HFFc6 (cell line): ENCODE measurements around the gene ZNF428. TPM values are rescaled to one million over a fixed set of nuclear protein-coding genes. Genes with fewer than 3 reads are reported as not detected.

Experiments used
- DNase-seq: peaks from one replicate; pipeline ENCODE4 v3.0.0-alpha.2; 2018
- H3K27ac Mint-ChIP-seq: 2 replicates; pipeline ENCODE4 v1.8.0; 2020; ENCODE audit warnings: mild to moderate bottlenecking, mixed read lengths
- H3K27me3 Mint-ChIP-seq: 2 replicates; pipeline ENCODE4 v1.8.0; 2021; ENCODE audit warnings: mild to moderate bottlenecking, moderate library complexity, mixed read lengths; ENCODE audit not compliant: insufficient read depth
- H3K36me3 Mint-ChIP-seq: 2 replicates; pipeline ENCODE4 v1.8.0; 2021; ENCODE audit warnings: low read depth, mixed read lengths
- H3K4me1 Mint-ChIP-seq: 2 replicates; pipeline ENCODE4 v1.8.0; 2020; ENCODE audit warnings: low read depth, mixed read lengths
- H3K4me3 Mint-ChIP-seq: 2 replicates; pipeline ENCODE4 v1.8.0; 2020; ENCODE audit warnings: mild to moderate bottlenecking, moderate library complexity, mixed read lengths
- H3K9me3 Mint-ChIP-seq: 2 replicates; pipeline ENCODE4 v1.8.0; 2020; ENCODE audit warnings: mild to moderate bottlenecking, mixed read lengths
- total RNA-seq, 6 experiments: library from RNA; stranded (reverse); fragmentation: NEBNext Ultra II Directional; extraction: Animal tissue kit (Norgen Biotek cat#: 25700); gene quantifications; 2 replicates in 1 of 6; 3 replicates in 5 of 6; pipeline ENCODE4 v1.2.3, GENCODE V29; 2021
- TF ChIP-seq, protein P1 (sequence below): fragments of 200-600 bp; sonication (generic); IDR thresholded peaks from 2 replicates; pipeline ENCODE4 v1.5.0; 2021; ENCODE audit warnings: antibody characterized with exemption, mild to moderate bottlenecking

Gene ZNF428
- total RNA-seq, 6 experiments from 2014 or later: 32.2 to 42.2 (median 37.3) TPM

DNA sequence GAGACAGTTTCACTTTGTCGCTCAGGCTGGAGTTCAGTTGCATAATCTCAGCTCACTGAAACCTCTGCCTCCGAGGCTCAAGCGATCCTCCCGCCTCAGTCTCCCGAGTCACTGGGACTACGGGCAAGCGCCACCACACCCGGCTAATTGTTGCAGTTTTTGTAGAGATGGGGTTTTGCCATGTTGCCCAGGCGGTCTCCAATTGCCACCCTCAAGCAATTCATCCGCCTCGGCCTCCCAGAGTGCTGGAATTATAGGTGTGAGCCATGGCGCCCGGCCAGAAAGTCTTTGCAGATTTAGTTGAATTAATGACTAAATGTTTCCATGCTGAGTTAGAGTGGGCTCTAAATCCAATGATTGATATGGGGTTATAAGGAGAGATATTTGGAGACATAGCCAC, 24.8 kb upstream of the ZNF428 start:
- H3K27ac Mint-ChIP-seq: no peak overlapping the region
- H3K27me3 Mint-ChIP-seq: peaks cover 11% of the 10 kb centered on the region
- no peak overlapping the region for H3K4me3 Mint-ChIP-seq

DNA sequence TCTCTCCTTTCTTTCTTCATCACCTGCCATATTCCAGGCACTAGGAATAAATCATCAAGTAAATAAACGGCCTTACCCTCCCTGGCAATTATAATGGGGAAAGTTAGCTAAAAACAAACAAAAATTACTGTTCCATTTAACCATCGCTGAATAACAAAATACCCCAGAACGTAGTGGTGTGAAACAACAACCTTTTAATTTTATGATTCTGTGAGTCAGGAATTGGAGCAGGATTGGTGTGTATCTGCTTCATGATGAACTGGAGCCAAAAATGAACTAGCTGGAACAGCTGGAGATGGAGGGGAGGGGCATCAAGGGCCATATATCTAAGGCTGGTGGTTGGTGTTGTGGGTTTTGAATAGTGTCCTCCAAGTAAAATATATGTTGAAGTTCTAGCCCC, 23.9 kb upstream of the ZNF428 start:
- H3K9me3 Mint-ChIP-seq: no peaks in the 10 kb centered on the region
- no peak overlapping the region for H3K27ac Mint-ChIP-seq
- peaks cover 19% of the 10 kb centered on the region for H3K27me3 Mint-ChIP-seq
- H3K36me3 Mint-ChIP-seq: peaks cover 24% of the 10 kb centered on the region
- H3K4me3 Mint-ChIP-seq: no peak overlapping the region
- TF ChIP-seq, protein P1, sequence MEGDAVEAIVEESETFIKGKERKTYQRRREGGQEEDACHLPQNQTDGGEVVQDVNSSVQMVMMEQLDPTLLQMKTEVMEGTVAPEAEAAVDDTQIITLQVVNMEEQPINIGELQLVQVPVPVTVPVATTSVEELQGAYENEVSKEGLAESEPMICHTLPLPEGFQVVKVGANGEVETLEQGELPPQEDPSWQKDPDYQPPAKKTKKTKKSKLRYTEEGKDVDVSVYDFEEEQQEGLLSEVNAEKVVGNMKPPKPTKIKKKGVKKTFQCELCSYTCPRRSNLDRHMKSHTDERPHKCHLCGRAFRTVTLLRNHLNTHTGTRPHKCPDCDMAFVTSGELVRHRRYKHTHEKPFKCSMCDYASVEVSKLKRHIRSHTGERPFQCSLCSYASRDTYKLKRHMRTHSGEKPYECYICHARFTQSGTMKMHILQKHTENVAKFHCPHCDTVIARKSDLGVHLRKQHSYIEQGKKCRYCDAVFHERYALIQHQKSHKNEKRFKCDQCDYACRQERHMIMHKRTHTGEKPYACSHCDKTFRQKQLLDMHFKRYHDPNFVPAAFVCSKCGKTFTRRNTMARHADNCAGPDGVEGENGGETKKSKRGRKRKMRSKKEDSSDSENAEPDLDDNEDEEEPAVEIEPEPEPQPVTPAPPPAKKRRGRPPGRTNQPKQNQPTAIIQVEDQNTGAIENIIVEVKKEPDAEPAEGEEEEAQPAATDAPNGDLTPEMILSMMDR: no peak
- no peaks in the 10 kb centered on the region for H3K4me1 Mint-ChIP-seq
- DNase-seq: no peak

More for the DNA sequence above, 24.8 kb upstream of the ZNF428 start:
- TF ChIP-seq, protein P1: no peak
- H3K36me3 Mint-ChIP-seq: peaks cover 29% of the 10 kb centered on the region
- no peaks in the 10 kb centered on the region for H3K4me1 Mint-ChIP-seq
- no peak for DNase-seq
- H3K9me3 Mint-ChIP-seq: no peaks in the 10 kb centered on the region

DNA sequence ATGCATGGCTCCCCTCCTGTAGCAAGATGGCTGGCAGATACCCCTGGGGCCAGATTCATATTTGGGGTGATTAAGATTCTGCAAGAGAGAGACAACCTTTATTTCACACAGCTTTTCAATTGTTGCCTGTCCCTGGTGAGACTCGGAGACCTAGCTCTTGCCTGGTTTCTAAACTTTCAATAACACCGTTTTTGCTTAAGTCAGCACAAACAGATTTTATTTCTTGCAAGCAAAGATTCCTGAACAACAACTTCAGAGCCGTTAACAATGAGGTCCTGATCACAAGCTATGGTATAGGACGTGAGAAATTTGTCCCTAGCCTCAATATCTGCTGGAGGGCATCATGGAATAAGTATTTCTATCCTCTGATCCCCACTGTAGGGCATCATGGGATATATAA, 23.1 kb upstream of the ZNF428 start:
- no peak for DNase-seq
- no peaks in the 10 kb centered on the region for H3K4me1 Mint-ChIP-seq
- H3K4me3 Mint-ChIP-seq: no peak overlapping the region
- H3K9me3 Mint-ChIP-seq: no peaks in the 10 kb centered on the region
- no peak overlapping the region for H3K27ac Mint-ChIP-seq
- H3K27me3 Mint-ChIP-seq: peaks cover 25% of the 10 kb centered on the region
- TF ChIP-seq, protein P1: no peak
- H3K36me3 Mint-ChIP-seq: peaks cover 17% of the 10 kb centered on the region

DNA sequence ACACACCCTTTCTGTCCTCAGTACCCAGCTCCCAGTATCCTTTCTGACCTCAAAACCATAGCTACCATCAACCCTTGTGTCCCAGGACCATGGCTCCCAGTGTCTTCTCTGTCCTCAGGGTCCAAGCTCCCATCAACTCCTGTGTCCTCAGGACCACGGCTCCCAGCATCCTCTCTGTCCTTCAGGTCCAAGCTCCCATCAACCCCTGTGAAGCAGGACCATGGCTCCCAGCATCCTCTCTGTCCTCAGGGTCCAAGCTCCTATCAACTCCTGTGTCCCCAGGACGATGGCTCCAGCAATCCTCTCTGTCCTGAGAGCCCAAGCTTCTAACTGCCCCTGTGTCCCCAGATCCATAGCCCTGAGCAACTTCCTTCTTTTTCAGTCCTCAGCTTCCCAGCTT, 21.9 kb upstream of the ZNF428 start:
- H3K27ac Mint-ChIP-seq: no peak overlapping the region
- no peaks in the 10 kb centered on the region for H3K9me3 Mint-ChIP-seq
- H3K27me3 Mint-ChIP-seq: peaks cover 30% of the 10 kb centered on the region
- no peak for DNase-seq
- peaks cover 5% of the 10 kb centered on the region for H3K36me3 Mint-ChIP-seq
- no peak overlapping the region for H3K4me3 Mint-ChIP-seq
- no peaks in the 10 kb centered on the region for H3K4me1 Mint-ChIP-seq
- TF ChIP-seq, protein P1: no peak

DNA sequence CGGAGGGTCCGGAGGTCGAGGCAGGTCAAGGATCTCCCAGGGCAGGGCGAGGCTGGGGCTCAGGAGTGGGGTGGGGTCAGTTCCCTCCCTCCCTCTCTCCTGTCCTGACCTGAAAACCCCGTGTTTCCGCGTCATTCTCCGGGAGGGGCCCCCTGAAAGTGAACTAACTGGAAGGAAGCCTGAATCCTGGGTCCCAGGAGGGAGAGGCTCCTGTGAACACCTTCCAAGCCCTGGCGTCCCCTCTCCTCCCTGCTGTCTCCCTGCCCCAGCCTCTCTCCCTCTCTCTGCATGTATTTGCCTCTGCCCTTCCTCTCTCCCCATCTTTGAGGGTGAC, 21.0 kb upstream of the ZNF428 start:
- H3K9me3 Mint-ChIP-seq: no peaks in the 10 kb centered on the region
- H3K27me3 Mint-ChIP-seq: peaks cover 30% of the 10 kb centered on the region
- DNase-seq: no peak
- H3K4me3 Mint-ChIP-seq: peak overlapping the region; percentile 49
- no peak overlapping the region for H3K27ac Mint-ChIP-seq
- peaks cover under 1% of the 10 kb centered on the region; the same call in 1 of the 2 replicates for H3K4me1 Mint-ChIP-seq
- no peaks in the 10 kb centered on the region for H3K36me3 Mint-ChIP-seq
- TF ChIP-seq, protein P1: no peak
